ENCODE results near the gene PCCA.
"Not testable (repeated sequence)": the region's sequence is repeated elsewhere in the genome, so short reads cannot be mapped to it uniquely, and the experiment has no call there.

Gene PCCA

GRCh38 chr13:100361504-100361903 is 272.6 kb downstream of the PCCA start:
- H3K4me3 ChIP-seq (ENCODE audit: low read length), result no peak overlapping the region
- no peaks in the 10 kb centered on the region for H3K4me1 ChIP-seq (ENCODE audit: control insufficient read depth, insufficient read depth, low read length)
- no peaks in the 10 kb centered on the region for H3K36me3 ChIP-seq (ENCODE audit: control insufficient read depth, insufficient read depth, low read length)
- no peaks in the 10 kb centered on the region for H3K9me3 ChIP-seq (ENCODE audit: control insufficient read depth, low read length)
- H3K9ac ChIP-seq (ENCODE audit: low read length), result no peak overlapping the region
- no peaks in the 10 kb centered on the region for H3K27me3 ChIP-seq (ENCODE audit: control insufficient read depth, insufficient read depth, low read length)

GRCh38 chr13:100362371-100362770 is 273.5 kb downstream of the PCCA start:
- H3K4me1 ChIP-seq (ENCODE audit: control insufficient read depth, insufficient read depth, low read length), result no peaks in the 10 kb centered on the region
- no peak overlapping the region for H3K9ac ChIP-seq (ENCODE audit: low read length)
- no peak overlapping the region for H3K4me3 ChIP-seq (ENCODE audit: low read length)
- H3K27me3 ChIP-seq (ENCODE audit: control insufficient read depth, insufficient read depth, low read length), result no peaks in the 10 kb centered on the region
- no peaks in the 10 kb centered on the region for H3K36me3 ChIP-seq (ENCODE audit: control insufficient read depth, insufficient read depth, low read length)
- no peaks in the 10 kb centered on the region for H3K9me3 ChIP-seq (ENCODE audit: control insufficient read depth, low read length)

- H3K4me3 ChIP-seq (ENCODE audit: low read length), result no peak overlapping the region
- no peaks in the 10 kb centered on the region for H3K27me3 ChIP-seq (ENCODE audit: control insufficient read depth, insufficient read depth, low read length)
- H3K36me3 ChIP-seq (ENCODE audit: control insufficient read depth, insufficient read depth, low read length), result no peaks in the 10 kb centered on the region
- no peaks in the 10 kb centered on the region for H3K9me3 ChIP-seq (ENCODE audit: control insufficient read depth, low read length)
- no peaks in the 10 kb centered on the region for H3K4me1 ChIP-seq (ENCODE audit: control insufficient read depth, insufficient read depth, low read length)
- H3K9ac ChIP-seq (ENCODE audit: low read length), result no peak overlapping the region
Observed at GRCh38 chr13:100362781-100363180, 273.9 kb downstream of the PCCA start.

GRCh38 chr13:100363285-100363711 is 274.4 kb downstream of the PCCA start:
- Histone ChIP-seq H3K27me3 (ENCODE audit: control insufficient read depth, insufficient read depth, low read length) (no peaks in the 10 kb centered on the region), H3K4me1 (ENCODE audit: control insufficient read depth, insufficient read depth, low read length) (no peaks in the 10 kb centered on the region), H3K9ac (ENCODE audit: low read length) (no peak overlapping the region), H3K4me3 (ENCODE audit: low read length) (no peak overlapping the region), H3K9me3 (ENCODE audit: control insufficient read depth, low read length) (no peaks in the 10 kb centered on the region), H3K36me3 (ENCODE audit: control insufficient read depth, insufficient read depth, low read length) (no peaks in the 10 kb centered on the region)

GRCh38 chr13:100363874-100364273 is 275.0 kb downstream of the PCCA start:
- Histone ChIP-seq H3K9me3 (ENCODE audit: control insufficient read depth, low read length) (no peaks in the 10 kb centered on the region), H3K4me3 (ENCODE audit: low read length) (no peak overlapping the region), H3K4me1 (ENCODE audit: control insufficient read depth, insufficient read depth, low read length) (no peaks in the 10 kb centered on the region), H3K36me3 (ENCODE audit: control insufficient read depth, insufficient read depth, low read length) (no peaks in the 10 kb centered on the region), H3K27me3 (ENCODE audit: control insufficient read depth, insufficient read depth, low read length) (no peaks in the 10 kb centered on the region), H3K9ac (ENCODE audit: low read length) (no peak overlapping the region)

GRCh38 chr13:100364591-100364990 is 275.7 kb downstream of the PCCA start:
- no peak overlapping the region for H3K4me3 ChIP-seq (ENCODE audit: low read length)
- no peaks in the 10 kb centered on the region for H3K9me3 ChIP-seq (ENCODE audit: control insufficient read depth, low read length)

GRCh38 chr13:100365680-100366079 is 276.8 kb downstream of the PCCA start:
- no peaks in the 10 kb centered on the region for H3K9me3 ChIP-seq (ENCODE audit: control insufficient read depth, low read length)
- H3K9ac ChIP-seq (ENCODE audit: low read length), result no peak overlapping the region
- no peaks in the 10 kb centered on the region for H3K4me1 ChIP-seq (ENCODE audit: control insufficient read depth, insufficient read depth, low read length)
- H3K36me3 ChIP-seq (ENCODE audit: control insufficient read depth, insufficient read depth, low read length), result no peaks in the 10 kb centered on the region
- no peak overlapping the region for H3K4me3 ChIP-seq (ENCODE audit: low read length)
- H3K27me3 ChIP-seq (ENCODE audit: control insufficient read depth, insufficient read depth, low read length), result no peaks in the 10 kb centered on the region

More at GRCh38 chr13:100364591-100364990, 275.7 kb downstream of the PCCA start:
- no peaks in the 10 kb centered on the region for H3K27me3 ChIP-seq (ENCODE audit: control insufficient read depth, insufficient read depth, low read length)
- H3K36me3 ChIP-seq (ENCODE audit: control insufficient read depth, insufficient read depth, low read length), result no peaks in the 10 kb centered on the region
- H3K9ac ChIP-seq (ENCODE audit: low read length), result no peak overlapping the region
- no peaks in the 10 kb centered on the region for H3K4me1 ChIP-seq (ENCODE audit: control insufficient read depth, insufficient read depth, low read length)

- Histone ChIP-seq H3K36me3 (ENCODE audit: control insufficient read depth, insufficient read depth, low read length) (no peaks in the 10 kb centered on the region), H3K4me1 (ENCODE audit: control insufficient read depth, insufficient read depth, low read length) (no peaks in the 10 kb centered on the region), H3K4me3 (ENCODE audit: low read length) (no peak overlapping the region), H3K9ac (ENCODE audit: low read length) (no peak overlapping the region), H3K27me3 (ENCODE audit: control insufficient read depth, insufficient read depth, low read length) (no peaks in the 10 kb centered on the region), H3K9me3 (ENCODE audit: control insufficient read depth, low read length) (no peaks in the 10 kb centered on the region)
Observed at GRCh38 chr13:100378533-100378932, 289.6 kb downstream of the PCCA start.

GRCh38 chr13:100381595-100382224 is 292.8 kb downstream of the PCCA start:
- no peak overlapping the region for H3K4me3 ChIP-seq (ENCODE audit: low read length)
- H3K4me1 ChIP-seq (ENCODE audit: control insufficient read depth, insufficient read depth, low read length), result no peaks in the 10 kb centered on the region
- no peak overlapping the region for H3K9ac ChIP-seq (ENCODE audit: low read length)
- no peaks in the 10 kb centered on the region for H3K9me3 ChIP-seq (ENCODE audit: control insufficient read depth, low read length)
- no peaks in the 10 kb centered on the region for H3K27me3 ChIP-seq (ENCODE audit: control insufficient read depth, insufficient read depth, low read length)
- H3K36me3 ChIP-seq (ENCODE audit: control insufficient read depth, insufficient read depth, low read length), result no peaks in the 10 kb centered on the region

- no peak overlapping the region for H3K4me3 ChIP-seq (ENCODE audit: low read length)
- no peaks in the 10 kb centered on the region for H3K9me3 ChIP-seq (ENCODE audit: control insufficient read depth, low read length)
- no peaks in the 10 kb centered on the region for H3K36me3 ChIP-seq (ENCODE audit: control insufficient read depth, insufficient read depth, low read length)
- no peak overlapping the region for H3K9ac ChIP-seq (ENCODE audit: low read length)
- no peaks in the 10 kb centered on the region for H3K4me1 ChIP-seq (ENCODE audit: control insufficient read depth, insufficient read depth, low read length)
- H3K27me3 ChIP-seq (ENCODE audit: control insufficient read depth, insufficient read depth, low read length), result no peaks in the 10 kb centered on the region
Observed at GRCh38 chr13:100382785-100383184, 293.9 kb downstream of the PCCA start.

- H3K4me1 ChIP-seq (ENCODE audit: control insufficient read depth, insufficient read depth, low read length), result no peaks in the 10 kb centered on the region
- H3K9ac ChIP-seq (ENCODE audit: low read length), result no peak overlapping the region
- H3K36me3 ChIP-seq (ENCODE audit: control insufficient read depth, insufficient read depth, low read length), result no peaks in the 10 kb centered on the region
- H3K27me3 ChIP-seq (ENCODE audit: control insufficient read depth, insufficient read depth, low read length), result no peaks in the 10 kb centered on the region
- H3K9me3 ChIP-seq (ENCODE audit: control insufficient read depth, low read length), result no peaks in the 10 kb centered on the region
- no peak overlapping the region for H3K4me3 ChIP-seq (ENCODE audit: low read length)
Observed at GRCh38 chr13:100387416-100387815, 298.5 kb downstream of the PCCA start.

GRCh38 chr13:100388150-100388549 is 299.3 kb downstream of the PCCA start:
- not testable (repeated sequence) for H3K36me3 ChIP-seq (ENCODE audit: control insufficient read depth, insufficient read depth, low read length); H3K4me3 ChIP-seq (ENCODE audit: low read length); H3K27me3 ChIP-seq (ENCODE audit: control insufficient read depth, insufficient read depth, low read length); H3K9ac ChIP-seq (ENCODE audit: low read length); H3K4me1 ChIP-seq (ENCODE audit: control insufficient read depth, insufficient read depth, low read length); H3K9me3 ChIP-seq (ENCODE audit: control insufficient read depth, low read length)

- Histone ChIP-seq H3K4me1 (ENCODE audit: control insufficient read depth, insufficient read depth, low read length) (no peaks in the 10 kb centered on the region), H3K36me3 (ENCODE audit: control insufficient read depth, insufficient read depth, low read length) (no peaks in the 10 kb centered on the region), H3K27me3 (ENCODE audit: control insufficient read depth, insufficient read depth, low read length) (no peaks in the 10 kb centered on the region), H3K9ac (ENCODE audit: low read length) (no peak overlapping the region), H3K4me3 (ENCODE audit: low read length) (no peak overlapping the region), H3K9me3 (ENCODE audit: control insufficient read depth, low read length) (no peaks in the 10 kb centered on the region)
Observed at GRCh38 chr13:100388923-100389322, 300.0 kb downstream of the PCCA start.
